ENCODE data around the gene NKX6-1. TPM values are rescaled to one million over a fixed set of nuclear protein-coding genes. Genes with fewer than 3 reads are reported as not detected.

The NKX6-1 gene
- total RNA-seq, 1 donor from 2014 or later, result 19.2 TPM

GRCh38 chr4:84477738-84478137, 21.4 kb downstream of the NKX6-1 start:
- Mint-ChIP-seq H3K4me3 (no peak overlapping the region), H3K27ac (ENCODE audit: unreplicated experiment) (no peak overlapping the region), H3K4me1 (peaks cover 21% of the 10 kb centered on the region), H3K9me3 (peaks cover 3% of the 10 kb centered on the region), H3K36me3 (ENCODE audit: low read depth) (peaks cover 2% of the 10 kb centered on the region), H3K27me3 (ENCODE audit: low read depth) (peaks cover 68% of the 10 kb centered on the region)
- no peak for DNase-seq (ENCODE audit: low read depth, low spot score)
- TF ChIP-seq, protein P1, sequence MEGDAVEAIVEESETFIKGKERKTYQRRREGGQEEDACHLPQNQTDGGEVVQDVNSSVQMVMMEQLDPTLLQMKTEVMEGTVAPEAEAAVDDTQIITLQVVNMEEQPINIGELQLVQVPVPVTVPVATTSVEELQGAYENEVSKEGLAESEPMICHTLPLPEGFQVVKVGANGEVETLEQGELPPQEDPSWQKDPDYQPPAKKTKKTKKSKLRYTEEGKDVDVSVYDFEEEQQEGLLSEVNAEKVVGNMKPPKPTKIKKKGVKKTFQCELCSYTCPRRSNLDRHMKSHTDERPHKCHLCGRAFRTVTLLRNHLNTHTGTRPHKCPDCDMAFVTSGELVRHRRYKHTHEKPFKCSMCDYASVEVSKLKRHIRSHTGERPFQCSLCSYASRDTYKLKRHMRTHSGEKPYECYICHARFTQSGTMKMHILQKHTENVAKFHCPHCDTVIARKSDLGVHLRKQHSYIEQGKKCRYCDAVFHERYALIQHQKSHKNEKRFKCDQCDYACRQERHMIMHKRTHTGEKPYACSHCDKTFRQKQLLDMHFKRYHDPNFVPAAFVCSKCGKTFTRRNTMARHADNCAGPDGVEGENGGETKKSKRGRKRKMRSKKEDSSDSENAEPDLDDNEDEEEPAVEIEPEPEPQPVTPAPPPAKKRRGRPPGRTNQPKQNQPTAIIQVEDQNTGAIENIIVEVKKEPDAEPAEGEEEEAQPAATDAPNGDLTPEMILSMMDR (conservative IDR thresholded peaks at IDR 0.05), result no peak

DNA sequence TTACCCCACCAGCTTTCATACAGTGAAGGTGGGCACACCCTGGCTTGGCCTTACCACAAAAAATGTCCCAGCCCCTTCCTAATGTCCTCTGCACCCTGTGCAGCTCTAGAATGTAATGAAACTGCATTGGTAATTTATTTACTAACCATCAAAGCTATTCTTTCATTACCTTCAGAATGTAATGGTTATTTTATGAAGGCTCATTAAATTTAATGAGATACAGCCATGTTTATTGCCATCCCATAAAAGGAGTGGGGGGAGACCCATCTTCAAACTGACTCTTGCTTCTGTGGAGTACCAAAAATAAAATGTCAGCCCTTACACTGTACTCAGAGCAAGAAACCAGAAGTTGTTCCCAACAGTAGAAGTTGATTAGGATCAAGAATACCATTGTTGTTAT, 25.0 kb downstream of the NKX6-1 start:
- no peaks in the 10 kb centered on the region for H3K36me3 Mint-ChIP-seq (ENCODE audit: low read depth)
- no peak overlapping the region for H3K4me3 Mint-ChIP-seq
- no peak overlapping the region for H3K27ac Mint-ChIP-seq (ENCODE audit: unreplicated experiment)
- H3K9me3 Mint-ChIP-seq, result no peaks in the 10 kb centered on the region
- TF ChIP-seq, protein P1 (conservative IDR thresholded peaks at IDR 0.05), result no peak
- no peak for DNase-seq (ENCODE audit: low read depth, low spot score)
- H3K27me3 Mint-ChIP-seq (ENCODE audit: low read depth), result peaks cover 31% of the 10 kb centered on the region
- no peaks in the 10 kb centered on the region for H3K4me1 Mint-ChIP-seq

DNA sequence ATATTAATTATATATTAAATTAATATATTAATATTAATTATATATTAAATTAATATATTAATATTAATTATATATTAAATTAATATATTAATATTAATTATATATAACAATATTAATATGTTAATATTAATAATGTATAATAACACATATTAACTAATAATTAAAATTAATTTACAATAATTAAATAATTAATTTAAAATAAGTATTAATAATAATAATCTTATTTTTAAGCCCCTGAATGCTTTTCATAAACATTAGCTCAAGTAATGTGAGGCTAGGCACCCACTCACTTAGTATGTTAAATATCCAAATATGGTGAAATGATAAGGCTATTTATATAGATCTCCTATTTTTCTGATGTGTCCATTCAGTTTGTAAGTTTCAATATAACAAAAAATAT, 26.9 kb downstream of the NKX6-1 start:
- Mint-ChIP-seq H3K4me3 (no peak overlapping the region), H3K27me3 (ENCODE audit: low read depth) (peaks cover 16% of the 10 kb centered on the region), H3K36me3 (ENCODE audit: low read depth) (no peaks in the 10 kb centered on the region), H3K4me1 (no peaks in the 10 kb centered on the region), H3K9me3 (no peaks in the 10 kb centered on the region), H3K27ac (ENCODE audit: unreplicated experiment) (no peak overlapping the region)
- TF ChIP-seq, protein P1 (conservative IDR thresholded peaks at IDR 0.05), result no peak
- DNase-seq (ENCODE audit: low read depth, low spot score), result no peak

GRCh38 chr4:84470204-84470785, 28.8 kb downstream of the NKX6-1 start:
- H3K9me3 Mint-ChIP-seq, result no peaks in the 10 kb centered on the region
- no peak overlapping the region for H3K4me3 Mint-ChIP-seq
- H3K27me3 Mint-ChIP-seq (ENCODE audit: low read depth), result peaks cover 5% of the 10 kb centered on the region
- TF ChIP-seq, protein P1 (conservative IDR thresholded peaks at IDR 0.05), result no peak
- H3K27ac Mint-ChIP-seq (ENCODE audit: unreplicated experiment), result peak overlapping the region; percentile 32
- H3K36me3 Mint-ChIP-seq (ENCODE audit: low read depth), result no peaks in the 10 kb centered on the region
- H3K4me1 Mint-ChIP-seq, result no peaks in the 10 kb centered on the region
- DNase-seq (ENCODE audit: low read depth, low spot score), result no peak

- Mint-ChIP-seq H3K27ac (ENCODE audit: unreplicated experiment) (no peak overlapping the region), H3K9me3 (no peaks in the 10 kb centered on the region), H3K4me1 (no peaks in the 10 kb centered on the region), H3K4me3 (no peak overlapping the region), H3K27me3 (ENCODE audit: low read depth) (no peaks in the 10 kb centered on the region), H3K36me3 (ENCODE audit: low read depth) (no peaks in the 10 kb centered on the region)
- TF ChIP-seq, protein P1 (conservative IDR thresholded peaks at IDR 0.05), result no peak
- DNase-seq (ENCODE audit: low read depth, low spot score), result no peak
Measured at GRCh38 chr4:84467601-84468000, 31.5 kb downstream of the NKX6-1 start.

Measured in neural crest cell (in vitro differentiated cells).